ENCODE data around the gene TAS2R1.

GRCh38 chr5:9632495-9632894 lies 2.3 kb upstream of the TAS2R1 start:
- TF ChIP-seq NR2C2 (CRISPR knock-in tag; IDR thresholded peaks at IDR 0.05) (no peak), GABPB1 (CRISPR knock-in tag; IDR thresholded peaks at IDR 0.05) (no peak), TCF7 (CRISPR knock-in tag; IDR thresholded peaks at IDR 0.05; ENCODE audit: low read depth) (no peak), CTCF (IDR thresholded peaks at IDR 0.05) (no peak), ZNF138 (CRISPR knock-in tag; conservative IDR thresholded peaks at IDR 0.05) (no peak), FOXK1 (CRISPR knock-in tag; IDR thresholded peaks at IDR 0.05) (no peak), IRF1 (CRISPR knock-in tag; IDR thresholded peaks at IDR 0.05) (no peak), PREB (CRISPR knock-in tag; IDR thresholded peaks at IDR 0.05; ENCODE audit: borderline replicate concordance) (no peak)
